Calu3 (cell line): ENCODE results near the gene PAM16. TPM values are rescaled to one million over a fixed set of nuclear protein-coding genes. Genes with fewer than 3 reads are reported as not detected.

ENCODE experiments used
- BruUV-seq: library from RNA; stranded (reverse); fragments of 400-500 nt; replicated peaks from 2 replicates; lab custom pipeline; 2021; lab: Mats Ljungman, UMichigan
- CTCF ChIA-PET: fragments of 300-600 bp; sonication (Branson Sonifier 250); formaldehyde crosslinking; loops from one replicate; lab custom pipeline; 2022; ENCODE audit warnings: antibody characterized with exemption; lab: Charles Lee
- DNase-seq: peaks from one replicate; pipeline ENCODE4 v3.0.0; 2022
- H3K27ac Mint-ChIP-seq: one replicate; pipeline ENCODE4 v1.8.0; 2022; ENCODE audit warnings: mixed read lengths; ENCODE audit not compliant: unreplicated experiment
- H3K27me3 Mint-ChIP-seq: one replicate; pipeline ENCODE4 v1.8.0; 2022; ENCODE audit warnings: mixed read lengths; ENCODE audit not compliant: unreplicated experiment
- H3K36me3 Mint-ChIP-seq: one replicate; pipeline ENCODE4 v1.8.0; 2022; ENCODE audit warnings: mild to moderate bottlenecking, moderate library complexity, mixed read lengths; ENCODE audit not compliant: insufficient read depth, unreplicated experiment
- H3K4me1 Mint-ChIP-seq: one replicate; pipeline ENCODE4 v1.8.0; 2022; ENCODE audit warnings: mild to moderate bottlenecking, low read depth, mixed read lengths; ENCODE audit not compliant: unreplicated experiment
- H3K4me3 Mint-ChIP-seq: one replicate; pipeline ENCODE4 v1.8.0; 2022; ENCODE audit warnings: mild to moderate bottlenecking, low read depth, moderate library complexity, mixed read lengths; ENCODE audit not compliant: unreplicated experiment
- H3K9me3 Mint-ChIP-seq: one replicate; pipeline ENCODE4 v1.8.0; 2022; ENCODE audit warnings: low read depth, mixed read lengths; ENCODE audit not compliant: unreplicated experiment
- CTCF ChIP-seq: fragments of 200-600 bp; IDR thresholded peaks from one replicate; pipeline ENCODE4 v1.8.0; 2022; ENCODE audit warnings: antibody characterized with exemption; ENCODE audit not compliant: unreplicated experiment
- intact Hi-C: fragments of 100-400 bp; cut with micrococcal nuclease; formaldehyde crosslinking; loops from one replicate; pipeline ENCODE4 v1.10.0; 2022; ENCODE audit not compliant: unreplicated experiment
- total RNA-seq: library from RNA; stranded (reverse); gene quantifications from 2 replicates; pipeline ENCODE4 v1.2.3, GENCODE V29; 2022

PAM16 gene
- total RNA-seq, 1 experiment from 2014 or later = 72.7 TPM

DNA sequence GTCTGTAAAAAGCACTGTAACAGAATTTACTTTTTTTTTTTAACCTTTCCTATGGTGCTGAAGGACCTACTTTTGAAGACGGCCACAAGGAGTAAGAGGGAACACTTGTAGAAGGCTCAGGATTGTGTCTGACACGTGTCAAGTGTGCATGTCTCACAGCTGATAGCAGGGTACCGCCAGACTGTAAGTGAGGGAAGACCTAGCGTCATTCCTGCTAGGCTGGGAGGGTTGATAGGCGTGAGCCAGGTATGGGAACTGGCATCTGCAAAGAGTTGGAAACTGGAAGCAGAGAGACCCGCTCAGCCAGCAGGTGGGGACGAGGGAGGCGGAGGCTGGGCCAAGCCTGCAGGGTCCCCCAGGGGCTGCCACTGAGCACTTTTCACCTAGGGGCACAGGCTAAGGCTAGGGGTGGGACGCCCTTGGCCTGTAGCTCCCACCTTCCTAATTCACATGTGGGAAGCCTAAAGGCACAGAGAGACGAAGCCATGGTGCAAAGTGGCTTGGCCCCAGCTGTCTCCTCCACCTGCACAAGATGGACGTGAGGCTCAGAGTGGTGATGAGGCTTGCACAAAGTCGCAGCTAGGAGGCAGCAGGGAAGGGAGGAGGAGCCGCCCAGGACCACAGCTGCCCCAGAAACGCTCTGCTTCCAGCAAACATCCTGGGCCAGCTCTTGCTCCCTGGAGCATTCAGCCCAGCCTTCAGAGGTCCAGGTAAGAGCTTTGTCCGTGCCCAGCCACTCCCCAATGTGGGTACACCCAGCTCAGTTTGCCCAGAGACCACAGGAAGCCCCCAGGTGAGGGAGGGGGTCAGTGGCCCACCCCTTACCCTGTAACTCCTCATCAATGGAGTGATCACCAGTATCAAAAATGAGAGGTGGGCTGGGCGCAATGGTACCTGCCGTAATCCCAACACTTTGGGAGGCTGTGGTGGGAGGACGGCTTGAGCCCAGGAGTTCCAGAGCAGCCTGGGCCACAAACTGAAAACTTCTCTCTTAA, 39.4 kb upstream of the PAM16 start:
- intact Hi-C loops = no loop called here
- peaks cover 51% of the 10 kb centered on the region for H3K36me3 Mint-ChIP-seq
- TF ChIP-seq CTCF = no peak
- no peak for DNase-seq
- H3K9me3 Mint-ChIP-seq = no peaks in the 10 kb centered on the region
- H3K27ac Mint-ChIP-seq = no peak overlapping the region
- no peaks in the 10 kb centered on the region for H3K27me3 Mint-ChIP-seq
- BruUV-seq = no TSS peak
- CTCF ChIA-PET = interaction anchor here (1.4 to 4.8 kb wide), 3 partner anchors 13 to 31 kb away, joined by 3 to 38 read pairs (median 5); no protein-coding TSS in a partner anchor
- no peak overlapping the region for H3K4me3 Mint-ChIP-seq
- peaks cover 14% of the 10 kb centered on the region for H3K4me1 Mint-ChIP-seq

GRCh38 chr16:4389051-4389955, 38.2 kb upstream of the PAM16 start:
- CTCF ChIA-PET = interaction anchor here (0.7 to 4.8 kb wide), 4 partner anchors 14 to 79 kb away, joined by 3 to 38 read pairs (median 4); no protein-coding TSS in a partner anchor
- TF ChIP-seq CTCF = no peak
- Mint-ChIP-seq H3K27me3 (no peaks in the 10 kb centered on the region), H3K9me3 (no peaks in the 10 kb centered on the region), H3K4me1 (peaks cover 14% of the 10 kb centered on the region), H3K36me3 (peaks cover 53% of the 10 kb centered on the region), H3K4me3 (no peak overlapping the region), H3K27ac (no peak overlapping the region)
- intact Hi-C loops = no loop called here
- no TSS peak for BruUV-seq
- no peak for DNase-seq

GRCh38 chr16:4388271-4389021, 37.3 kb upstream of the PAM16 start:
- Mint-ChIP-seq H3K4me3 (no peak overlapping the region), H3K27me3 (no peaks in the 10 kb centered on the region), H3K4me1 (peaks cover 14% of the 10 kb centered on the region), H3K36me3 (peaks cover 60% of the 10 kb centered on the region), H3K27ac (no peak overlapping the region), H3K9me3 (no peaks in the 10 kb centered on the region)
- no TSS peak for BruUV-seq
- CTCF ChIA-PET = interaction anchor here (0.7 to 1.8 kb wide), 2 partner anchors 13 to 78 kb away, joined by 4 to 5 read pairs; no protein-coding TSS in a partner anchor
- no peak for DNase-seq
- TF ChIP-seq CTCF = no peak
- intact Hi-C loops = no loop called here
